H9 (cell line): ENCODE data around the gene MEPCE. TPM values are rescaled to one million over a fixed set of nuclear protein-coding genes. Genes with fewer than 3 reads are reported as not detected.

ENCODE experiments used
- DNase-seq: peaks from one replicate; pipeline ENCODE4 v3.0.0-alpha.2; 2017
- H2AFZ ChIP-seq: one replicate; pipeline ENCODE4 v1.6.1; 2013; ENCODE audit warnings: mild to moderate bottlenecking, low read length, control low read depth, moderate library complexity
- H2AK5ac ChIP-seq: 2 replicates; pipeline ENCODE4 v1.6.1; 2013; ENCODE audit warnings: low read length, control low read depth, mixed read lengths; ENCODE audit not compliant: insufficient read length
- H2BK120ac ChIP-seq: one replicate; pipeline ENCODE4 v1.6.1; 2013; ENCODE audit warnings: low read depth, mild to moderate bottlenecking, low read length, control low read depth, inconsistent platforms; ENCODE audit not compliant: poor library complexity, severe bottlenecking
- H2BK12ac ChIP-seq: 2 replicates; pipeline ENCODE4 v1.6.1; 2013; ENCODE audit warnings: low read length, control low read depth, mixed read lengths, low read depth; ENCODE audit not compliant: insufficient read length
- H2BK15ac ChIP-seq: 2 replicates; pipeline ENCODE4 v1.6.1; 2013; ENCODE audit warnings: low read depth, low read length, control low read depth
- H2BK20ac ChIP-seq: one replicate; pipeline ENCODE4 v1.6.1; 2013; ENCODE audit warnings: low read depth, mild to moderate bottlenecking, low read length, control low read depth, inconsistent platforms; ENCODE audit not compliant: poor library complexity, severe bottlenecking
- H2BK5ac ChIP-seq: 2 replicates; pipeline ENCODE4 v1.6.1; 2013; ENCODE audit warnings: low read length, control low read depth, mixed read lengths; ENCODE audit not compliant: insufficient read length
- H3K14ac ChIP-seq: 2 replicates; pipeline ENCODE4 v1.6.1; 2013; ENCODE audit warnings: low read length, control low read depth; ENCODE audit not compliant: insufficient read depth
- H3K18ac ChIP-seq: 2 replicates; pipeline ENCODE4 v1.6.1; 2013; ENCODE audit warnings: low read depth, mild to moderate bottlenecking, mixed read lengths, low read length, control low read depth; ENCODE audit not compliant: insufficient read length
- H3K23ac ChIP-seq: 2 replicates; pipeline ENCODE4 v1.6.1; 2013; ENCODE audit warnings: low read length, control low read depth, mixed read lengths, low read depth; ENCODE audit not compliant: insufficient read length
- H3K23me2 ChIP-seq: 2 replicates; pipeline ENCODE4 v1.6.1; 2013; ENCODE audit warnings: low read depth, mild to moderate bottlenecking, mixed read lengths, low read length, control low read depth; ENCODE audit not compliant: insufficient read length, poor library complexity, severe bottlenecking
- H3K27ac ChIP-seq: 2 replicates; pipeline ENCODE4 v1.5.1; 2013; ENCODE audit warnings: low read length, control low read depth, mixed read lengths, low read depth; ENCODE audit not compliant: insufficient read length
- H3K27me3 ChIP-seq: 2 replicates; pipeline ENCODE4 v1.6.1; 2013; ENCODE audit warnings: low read length, control low read depth, inconsistent platforms; ENCODE audit not compliant: insufficient read depth
- H3K4ac ChIP-seq: 2 replicates; pipeline ENCODE4 v1.6.1; 2013; ENCODE audit warnings: low read depth, mild to moderate bottlenecking, control low read depth, inconsistent platforms, low read length, moderate library complexity
- H3K4me1 ChIP-seq: 2 replicates; pipeline ENCODE4 v1.6.1; 2013; ENCODE audit warnings: low read length, control low read depth, inconsistent platforms; ENCODE audit not compliant: insufficient read depth
- H3K4me2 ChIP-seq: 2 replicates; pipeline ENCODE4 v1.6.1; 2013; ENCODE audit warnings: low read length, control low read depth, mixed read lengths; ENCODE audit not compliant: insufficient read length, insufficient read depth
- H3K56ac ChIP-seq: 2 replicates; pipeline ENCODE4 v1.6.1; 2013; ENCODE audit warnings: low read depth, mild to moderate bottlenecking, mixed read lengths, low read length, control low read depth; ENCODE audit not compliant: insufficient read length
- H3K79me1 ChIP-seq: 2 replicates; pipeline ENCODE4 v1.6.1; 2013; ENCODE audit warnings: low read depth, mild to moderate bottlenecking, moderate library complexity, low read length, control low read depth, inconsistent platforms; ENCODE audit not compliant: insufficient read depth, poor library complexity, severe bottlenecking
- H3K79me2 ChIP-seq: 2 replicates; pipeline ENCODE4 v1.6.1; 2013; ENCODE audit warnings: low read length, control low read depth, inconsistent platforms; ENCODE audit not compliant: insufficient read depth
- H3K9ac ChIP-seq: 2 replicates; pipeline ENCODE4 v1.6.1; 2013; ENCODE audit warnings: low read length, control low read depth, mixed read lengths; ENCODE audit not compliant: insufficient read length; ENCODE audit errors: extremely low read depth
- H3K9me3 ChIP-seq: one replicate; pipeline ENCODE4 v1.6.1; 2013; ENCODE audit warnings: low read depth, low read length, inconsistent platforms; ENCODE audit not compliant: control insufficient read depth
- H3T11ph ChIP-seq: one replicate; pipeline ENCODE4 v1.6.1; 2013; ENCODE audit warnings: mild to moderate bottlenecking, low read length, control low read depth, inconsistent platforms
- H4K20me1 ChIP-seq: one replicate; pipeline ENCODE4 v1.6.1; 2013; ENCODE audit not compliant: control insufficient read depth, insufficient read length, insufficient read depth
- H4K5ac ChIP-seq: 2 replicates; pipeline ENCODE4 v1.6.1; 2013; ENCODE audit warnings: low read depth, mild to moderate bottlenecking, mixed read lengths, low read length, control low read depth; ENCODE audit not compliant: insufficient read length
- H4K8ac ChIP-seq: replicated peaks from 2 replicates; pipeline ENCODE4 v1.6.1; 2013; ENCODE audit warnings: low read length, control low read depth, mixed read lengths, low read depth; ENCODE audit not compliant: insufficient read length
- H4K91ac ChIP-seq: 2 replicates; pipeline ENCODE4 v1.6.1; 2013; ENCODE audit warnings: low read depth, mild to moderate bottlenecking, moderate library complexity, mixed read lengths, low read length, control low read depth; ENCODE audit not compliant: insufficient read length
- H3K27ac Mint-ChIP-seq, 3 experiments: 2 replicates in 2 of 3; 3 replicates in 1 of 3; pipeline ENCODE4 v1.8.0; 2020 to 2021; ENCODE audit warnings: mixed read lengths in 3 of 3, mild to moderate bottlenecking in 1 of 3, moderate library complexity in 1 of 3
- H3K27me3 Mint-ChIP-seq: 2 replicates; pipeline ENCODE4 v1.8.0; 2021; ENCODE audit warnings: low read depth, mild to moderate bottlenecking, moderate library complexity, mixed read lengths
- H3K36me3 Mint-ChIP-seq, 3 experiments: 2 replicates in 2 of 3; 3 replicates in 1 of 3; pipeline ENCODE4 v1.8.0; 2020 to 2021; ENCODE audit warnings: low read depth in 3 of 3, mixed read lengths in 3 of 3; ENCODE audit not compliant: insufficient read depth in 1 of 3
- H3K4me1 Mint-ChIP-seq, 2 experiments: 2 replicates each; pipeline ENCODE4 v1.8.0; 2020; ENCODE audit warnings: mixed read lengths in 2 of 2
- H3K4me3 Mint-ChIP-seq, 2 experiments: 2 replicates in 1 of 2; 3 replicates in 1 of 2; pipeline ENCODE4 v1.8.0; 2020 to 2021; ENCODE audit warnings: mild to moderate bottlenecking in 2 of 2, mixed read lengths in 2 of 2, moderate library complexity in 1 of 2
- H3K9me3 Mint-ChIP-seq, 2 experiments: 2 replicates in 1 of 2; 3 replicates in 1 of 2; pipeline ENCODE4 v1.8.0; 2020; ENCODE audit warnings: mild to moderate bottlenecking in 2 of 2, mixed read lengths in 2 of 2, moderate library complexity in 1 of 2
- WGBS: extraction: QIAGEN DNeasy Blood & Tissue Kit; methylation state at CpG from one replicate; pipeline ENCODE4 v1.1.7; 2013; ENCODE audit warnings: missing lambda C conversion rate, low lambda C conversion rate, mixed read lengths; ENCODE audit not compliant: insufficient read length; ENCODE audit errors: extremely low coverage; 5-methylcytosine and 5-hydroxymethylcytosine counted together
- total RNA-seq: library from RNA; stranded (reverse); gene quantifications from 2 replicates; pipeline ENCODE4 v1.2.1, GENCODE V29; 2021
- TF ChIP-seq, protein P1 (sequence below): fragments of 200-600 bp; sonication (generic); conservative IDR thresholded peaks from 3 replicates; pipeline ENCODE4 v1.8.0; 2021; ENCODE audit warnings: antibody characterized with exemption, mild to moderate bottlenecking

MEPCE gene
- total RNA-seq, 1 experiment from 2014 or later = 68.0 TPM

DNA sequence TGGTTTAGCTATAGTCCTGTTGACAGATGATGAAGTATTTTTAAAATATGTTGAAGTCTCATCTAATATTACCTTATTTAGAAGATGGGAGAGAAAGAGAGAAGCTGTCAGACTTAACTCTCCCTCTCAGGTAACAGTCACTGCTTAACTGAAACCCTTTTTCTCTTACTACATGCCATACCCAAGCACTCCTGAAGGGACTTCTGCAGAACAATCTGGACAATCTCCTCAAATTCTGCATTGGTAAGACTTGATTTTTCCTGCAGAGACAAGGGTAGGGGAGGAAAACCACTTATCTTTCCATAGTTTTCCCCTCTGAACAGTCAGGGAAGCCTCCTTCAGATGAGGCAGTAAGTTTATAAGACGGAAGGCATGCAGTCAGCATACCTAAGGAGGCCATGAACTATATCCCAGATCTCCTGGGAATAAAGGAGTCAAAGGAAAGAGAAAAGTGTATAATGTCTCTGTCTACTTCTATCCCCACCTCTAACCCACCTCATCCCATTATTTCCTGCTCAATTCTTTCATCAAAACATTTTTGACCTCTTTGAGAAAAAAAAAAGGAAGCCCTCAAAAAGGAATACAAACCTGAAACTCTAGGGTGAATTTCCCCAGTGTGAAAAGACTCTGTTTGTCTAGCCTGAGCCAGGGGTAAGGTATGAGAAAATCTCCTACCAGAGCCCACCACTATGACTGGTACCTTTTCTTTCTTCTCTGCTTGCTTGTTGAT, 10.5 kb upstream of the MEPCE start:
- Mint-ChIP-seq H3K27ac (peak overlapping the region in 1 of 3 experiments; percentile 13; a peak in 2 of 7 replicates), H3K4me3 (no peak overlapping the region)
- H4K8ac ChIP-seq = no peak overlapping the region

More for the DNA sequence above, 10.5 kb upstream of the MEPCE start:
- no peak overlapping the region for H4K91ac ChIP-seq
- H4K5ac ChIP-seq = no peak overlapping the region
- Mint-ChIP-seq H3K27me3 (no peaks in the 10 kb centered on the region; the same call in none of the 2 replicates), H3K9me3 (no peaks in the 10 kb centered on the region), H3K36me3 (no peaks in the 10 kb centered on the region), H3K4me1 (no peaks in the 10 kb centered on the region)
- no peak overlapping the region for H3K23ac ChIP-seq
- no peaks in the 10 kb centered on the region for H3K79me2 ChIP-seq
- H3K4me1 ChIP-seq = no peaks in the 10 kb centered on the region
- H2BK20ac ChIP-seq = no peak overlapping the region
- no CpG with 5 or more reads among the region's 1 CpG for WGBS
- no peak overlapping the region for H3K18ac ChIP-seq
- H3K14ac ChIP-seq = no peak overlapping the region
- H3K27ac ChIP-seq = no peak overlapping the region
- no peaks in the 10 kb centered on the region for H3K27me3 ChIP-seq
- H3K4ac ChIP-seq = no peak overlapping the region
- H3K56ac ChIP-seq = no peak overlapping the region
- no peak overlapping the region for H2BK15ac ChIP-seq
- no peak overlapping the region for H3K4me2 ChIP-seq
- H2BK120ac ChIP-seq = no peak overlapping the region
- H3T11ph ChIP-seq = no peak overlapping the region
- no peak overlapping the region for H2AK5ac ChIP-seq
- H3K23me2 ChIP-seq = no peaks in the 10 kb centered on the region
- no peaks in the 10 kb centered on the region for H4K20me1 ChIP-seq
- no peak for DNase-seq
- no peak overlapping the region for H3K9ac ChIP-seq
- no peak overlapping the region for H2BK5ac ChIP-seq
- TF ChIP-seq, protein P1, sequence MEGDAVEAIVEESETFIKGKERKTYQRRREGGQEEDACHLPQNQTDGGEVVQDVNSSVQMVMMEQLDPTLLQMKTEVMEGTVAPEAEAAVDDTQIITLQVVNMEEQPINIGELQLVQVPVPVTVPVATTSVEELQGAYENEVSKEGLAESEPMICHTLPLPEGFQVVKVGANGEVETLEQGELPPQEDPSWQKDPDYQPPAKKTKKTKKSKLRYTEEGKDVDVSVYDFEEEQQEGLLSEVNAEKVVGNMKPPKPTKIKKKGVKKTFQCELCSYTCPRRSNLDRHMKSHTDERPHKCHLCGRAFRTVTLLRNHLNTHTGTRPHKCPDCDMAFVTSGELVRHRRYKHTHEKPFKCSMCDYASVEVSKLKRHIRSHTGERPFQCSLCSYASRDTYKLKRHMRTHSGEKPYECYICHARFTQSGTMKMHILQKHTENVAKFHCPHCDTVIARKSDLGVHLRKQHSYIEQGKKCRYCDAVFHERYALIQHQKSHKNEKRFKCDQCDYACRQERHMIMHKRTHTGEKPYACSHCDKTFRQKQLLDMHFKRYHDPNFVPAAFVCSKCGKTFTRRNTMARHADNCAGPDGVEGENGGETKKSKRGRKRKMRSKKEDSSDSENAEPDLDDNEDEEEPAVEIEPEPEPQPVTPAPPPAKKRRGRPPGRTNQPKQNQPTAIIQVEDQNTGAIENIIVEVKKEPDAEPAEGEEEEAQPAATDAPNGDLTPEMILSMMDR = no peak; the same call in 2 of the 3 replicates
- H3K9me3 ChIP-seq = no peaks in the 10 kb centered on the region
- H2BK12ac ChIP-seq = no peak overlapping the region
- no peaks in the 10 kb centered on the region for H3K79me1 ChIP-seq
- no peak overlapping the region for H2AFZ ChIP-seq
